Endothelial cell of umbilical vein (primary cell): ENCODE results near the gene BANF2.

ENCODE experiments used
- EZH2 ChIP-seq: IDR thresholded peaks from 2 replicates; pipeline ENCODE4 v1.6.1; 2012; ENCODE audit warnings: borderline replicate concordance, low read depth, mild to moderate bottlenecking, moderate library complexity, low read length, inconsistent platforms; ENCODE audit not compliant: severe bottlenecking
- JUN ChIP-seq: IDR thresholded peaks from 2 replicates; pipeline ENCODE4 v1.6.1; 2011; ENCODE audit warnings: borderline replicate concordance, low read depth; ENCODE audit not compliant: insufficient read length, insufficient read depth
- MAX ChIP-seq: IDR thresholded peaks from 2 replicates; pipeline ENCODE4 v1.6.1; 2011; ENCODE audit not compliant: insufficient read depth, insufficient read length
- MYC ChIP-seq: IDR thresholded peaks from one replicate; pipeline ENCODE4 v1.6.1; 2011; ENCODE audit warnings: mild to moderate bottlenecking, low read depth, low read length
- POLR2A ChIP-seq: IDR thresholded peaks from 2 replicates; pipeline ENCODE4 v1.6.1; 2012; ENCODE audit warnings: low read depth, mild to moderate bottlenecking, control low read depth, low read length
- POLR2AphosphoS5 ChIP-seq: IDR thresholded peaks from 2 replicates; pipeline ENCODE4 v1.6.1; 2012; ENCODE audit warnings: low read depth, mild to moderate bottlenecking, control low read depth, low read length, moderate library complexity; ENCODE audit not compliant: insufficient read depth
- TF ChIP-seq, protein P1 (sequence below), 2 donors: IDR thresholded peaks; 1 replicate in 1 of 2; 2 replicates in 1 of 2; pipeline ENCODE4 v1.5.1; 2011; ENCODE audit warnings: low read length in 2 of 2, mild to moderate bottlenecking in 2 of 2, moderate library complexity in 2 of 2, control low read depth in 1 of 2, inconsistent platforms in 1 of 2, low read depth in 1 of 2; ENCODE audit not compliant: insufficient read depth in 1 of 2; ENCODE audit errors: extremely low read depth in 1 of 2

DNA sequence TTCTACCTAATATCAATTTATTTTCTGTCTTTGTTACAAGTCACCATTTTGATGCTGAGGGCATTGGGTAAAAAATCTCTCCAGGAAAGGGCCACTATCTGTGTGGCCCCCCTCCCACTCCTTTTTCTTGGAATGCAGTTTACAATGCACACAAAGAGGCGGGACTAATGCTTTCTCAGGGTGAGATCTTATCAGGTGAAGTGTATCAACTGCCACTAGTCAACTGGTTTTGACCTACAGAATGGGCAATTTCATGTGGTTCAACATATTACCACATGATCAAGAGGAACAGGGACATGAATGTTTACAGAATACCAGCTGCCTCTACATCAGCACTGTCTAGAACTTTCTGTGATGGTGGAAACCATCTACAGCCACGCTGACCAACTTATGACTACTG lies 21.5 kb upstream of the BANF2 start:
- TF ChIP-seq JUN (no peak), POLR2A (no peak), MYC (no peak), EZH2 (no peak), POLR2AphosphoS5 (no peak), MAX (no peak)
- TF ChIP-seq, protein P1, sequence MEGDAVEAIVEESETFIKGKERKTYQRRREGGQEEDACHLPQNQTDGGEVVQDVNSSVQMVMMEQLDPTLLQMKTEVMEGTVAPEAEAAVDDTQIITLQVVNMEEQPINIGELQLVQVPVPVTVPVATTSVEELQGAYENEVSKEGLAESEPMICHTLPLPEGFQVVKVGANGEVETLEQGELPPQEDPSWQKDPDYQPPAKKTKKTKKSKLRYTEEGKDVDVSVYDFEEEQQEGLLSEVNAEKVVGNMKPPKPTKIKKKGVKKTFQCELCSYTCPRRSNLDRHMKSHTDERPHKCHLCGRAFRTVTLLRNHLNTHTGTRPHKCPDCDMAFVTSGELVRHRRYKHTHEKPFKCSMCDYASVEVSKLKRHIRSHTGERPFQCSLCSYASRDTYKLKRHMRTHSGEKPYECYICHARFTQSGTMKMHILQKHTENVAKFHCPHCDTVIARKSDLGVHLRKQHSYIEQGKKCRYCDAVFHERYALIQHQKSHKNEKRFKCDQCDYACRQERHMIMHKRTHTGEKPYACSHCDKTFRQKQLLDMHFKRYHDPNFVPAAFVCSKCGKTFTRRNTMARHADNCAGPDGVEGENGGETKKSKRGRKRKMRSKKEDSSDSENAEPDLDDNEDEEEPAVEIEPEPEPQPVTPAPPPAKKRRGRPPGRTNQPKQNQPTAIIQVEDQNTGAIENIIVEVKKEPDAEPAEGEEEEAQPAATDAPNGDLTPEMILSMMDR (IDR thresholded peaks at IDR 0.05; ENCODE audit: extremely low read depth in 1 of 2, insufficient read depth in 1 of 2, low read depth in 1 of 2, low read length in 2 of 2), result no peak
